DOHH2 (cell line): ENCODE measurements around the gene ESRRB.

Experiments used
- H3F3A ChIP-seq: fragments of 200-600 bp; sonication (generic), shearing (Covaris generic); 2 replicates; pipeline ENCODE4 v1.6.0; 2016; ENCODE audit warnings: antibody characterized with exemption, mild to moderate bottlenecking; ENCODE audit not compliant: control insufficient read depth, insufficient read depth
- H3K27ac ChIP-seq: fragments of 200-600 bp; sonication (generic); 2 replicates; pipeline ENCODE4 v1.5.1; 2014; ENCODE audit warnings: low read depth, mild to moderate bottlenecking, low read length, moderate library complexity
- H3K27me3 ChIP-seq: fragments of 200-600 bp; sonication (generic); 2 replicates; pipeline ENCODE4 v1.6.1; 2014; ENCODE audit warnings: mild to moderate bottlenecking, low read length, mixed read lengths; ENCODE audit not compliant: control insufficient read depth
- H3K36me3 ChIP-seq: fragments of 200-600 bp; sonication (generic); 2 replicates; pipeline ENCODE4 v1.6.1; 2014; ENCODE audit warnings: mild to moderate bottlenecking, low read length, moderate library complexity, mixed read lengths; ENCODE audit not compliant: control insufficient read depth
- H3K4me1 ChIP-seq: fragments of 200-600 bp; sonication (generic); 2 replicates; pipeline ENCODE4 v1.6.1; 2014; ENCODE audit warnings: mild to moderate bottlenecking, low read length, mixed read lengths; ENCODE audit not compliant: control insufficient read depth
- H3K4me2 ChIP-seq: fragments of 200-600 bp; sonication (generic); 2 replicates; pipeline ENCODE4 v1.6.0; 2014; ENCODE audit warnings: mild to moderate bottlenecking, low read length, moderate library complexity
- H3K4me3 ChIP-seq: fragments of 200-600 bp; sonication (generic); 2 replicates; pipeline ENCODE4 v1.5.1; 2014; ENCODE audit warnings: mild to moderate bottlenecking, low read length, mixed read lengths
- H3K79me2 ChIP-seq: fragments of 200-600 bp; sonication (generic); 2 replicates; pipeline ENCODE4 v1.6.1; 2014; ENCODE audit warnings: mild to moderate bottlenecking, low read length, mixed read lengths; ENCODE audit not compliant: control insufficient read depth
- H3K9me2 ChIP-seq: fragments of 200-600 bp; sonication (generic); replicated peaks from 2 replicates; pipeline ENCODE4 v1.6.1; 2014; ENCODE audit warnings: mild to moderate bottlenecking, low read length, mixed read lengths; ENCODE audit not compliant: control insufficient read depth
- H3K9me3 ChIP-seq: fragments of 200-600 bp; sonication (generic); 2 replicates; pipeline ENCODE4 v1.6.1; 2014; ENCODE audit warnings: antibody characterized with exemption, low read length, mixed read lengths; ENCODE audit not compliant: control insufficient read depth, insufficient read depth
- H4K20me1 ChIP-seq: fragments of 200-600 bp; sonication (generic); 2 replicates; pipeline ENCODE4 v1.6.0; 2014; ENCODE audit warnings: low read depth, mild to moderate bottlenecking, antibody characterized with exemption, low read length, moderate library complexity; ENCODE audit not compliant: control insufficient read depth, insufficient read depth
- EZH2phosphoT487 ChIP-seq: fragments of 200-600 bp; sonication (generic); IDR thresholded peaks from 2 replicates; pipeline ENCODE4 v1.6.1; 2017; ENCODE audit warnings: borderline replicate concordance, mild to moderate bottlenecking, antibody characterized with exemption, low read length, moderate library complexity, mixed read lengths
- TF ChIP-seq, protein P1 (sequence below): fragments of 200-600 bp; sonication (generic); IDR thresholded peaks from one replicate; pipeline ENCODE4 v1.5.1; 2014; ENCODE audit warnings: antibody characterized with exemption, mild to moderate bottlenecking, low read depth, low read length; ENCODE audit not compliant: poor library complexity, severe bottlenecking

ESRRB gene

GRCh38 chr14:76462330-76462729 is 86.4 kb downstream of the ESRRB start:
- H3F3A ChIP-seq: no peaks in the 10 kb centered on the region
- no peak overlapping the region for H3K4me3 ChIP-seq
- no peaks in the 10 kb centered on the region for H3K27me3 ChIP-seq
- H3K9me3 ChIP-seq: no peaks in the 10 kb centered on the region
- H4K20me1 ChIP-seq: no peaks in the 10 kb centered on the region
- H3K79me2 ChIP-seq: no peaks in the 10 kb centered on the region
- no peaks in the 10 kb centered on the region for H3K4me1 ChIP-seq
- H3K4me2 ChIP-seq: no peak overlapping the region
- no peak for TF ChIP-seq EZH2phosphoT487
- TF ChIP-seq, protein P1, sequence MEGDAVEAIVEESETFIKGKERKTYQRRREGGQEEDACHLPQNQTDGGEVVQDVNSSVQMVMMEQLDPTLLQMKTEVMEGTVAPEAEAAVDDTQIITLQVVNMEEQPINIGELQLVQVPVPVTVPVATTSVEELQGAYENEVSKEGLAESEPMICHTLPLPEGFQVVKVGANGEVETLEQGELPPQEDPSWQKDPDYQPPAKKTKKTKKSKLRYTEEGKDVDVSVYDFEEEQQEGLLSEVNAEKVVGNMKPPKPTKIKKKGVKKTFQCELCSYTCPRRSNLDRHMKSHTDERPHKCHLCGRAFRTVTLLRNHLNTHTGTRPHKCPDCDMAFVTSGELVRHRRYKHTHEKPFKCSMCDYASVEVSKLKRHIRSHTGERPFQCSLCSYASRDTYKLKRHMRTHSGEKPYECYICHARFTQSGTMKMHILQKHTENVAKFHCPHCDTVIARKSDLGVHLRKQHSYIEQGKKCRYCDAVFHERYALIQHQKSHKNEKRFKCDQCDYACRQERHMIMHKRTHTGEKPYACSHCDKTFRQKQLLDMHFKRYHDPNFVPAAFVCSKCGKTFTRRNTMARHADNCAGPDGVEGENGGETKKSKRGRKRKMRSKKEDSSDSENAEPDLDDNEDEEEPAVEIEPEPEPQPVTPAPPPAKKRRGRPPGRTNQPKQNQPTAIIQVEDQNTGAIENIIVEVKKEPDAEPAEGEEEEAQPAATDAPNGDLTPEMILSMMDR: no peak
- no peaks in the 10 kb centered on the region for H3K36me3 ChIP-seq
- no peaks in the 10 kb centered on the region for H3K9me2 ChIP-seq
- no peak overlapping the region for H3K27ac ChIP-seq

DNA sequence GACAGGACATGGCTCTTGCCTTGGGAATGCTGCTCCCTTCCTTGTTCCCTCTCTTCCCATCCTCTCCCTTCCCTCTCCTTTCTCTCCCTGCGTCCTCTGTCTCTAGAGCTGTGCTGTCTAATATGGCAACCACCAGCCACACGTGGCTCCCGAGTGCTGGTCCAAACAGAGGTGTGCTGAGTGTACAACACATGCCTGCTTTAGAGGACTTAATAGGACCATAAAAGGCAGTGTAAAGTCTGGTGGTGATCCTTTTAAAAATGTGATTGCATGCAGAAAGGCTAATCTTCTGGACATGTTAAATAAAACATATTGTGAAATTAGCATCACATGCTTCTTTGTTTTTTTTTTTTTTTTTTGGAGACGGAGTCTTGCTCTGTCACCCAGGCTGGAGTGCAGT is 87.2 kb downstream of the ESRRB start:
- Histone ChIP-seq H3K4me2 (no peak overlapping the region), H3K4me1 (no peaks in the 10 kb centered on the region), H3K27ac (no peak overlapping the region), H3K9me2 (no peaks in the 10 kb centered on the region), H3K4me3 (no peak overlapping the region), H3K36me3 (no peaks in the 10 kb centered on the region), H3K79me2 (no peaks in the 10 kb centered on the region), H3K9me3 (no peaks in the 10 kb centered on the region), H4K20me1 (no peaks in the 10 kb centered on the region), H3F3A (no peaks in the 10 kb centered on the region), H3K27me3 (no peaks in the 10 kb centered on the region)
- TF ChIP-seq, protein P1: no peak
- TF ChIP-seq EZH2phosphoT487: no peak

- H3K27ac ChIP-seq: no peak overlapping the region
- no peaks in the 10 kb centered on the region for H3F3A ChIP-seq
- H3K4me3 ChIP-seq: no peak overlapping the region
- no peaks in the 10 kb centered on the region for H3K9me3 ChIP-seq
- H3K9me2 ChIP-seq: no peaks in the 10 kb centered on the region
- TF ChIP-seq, protein P1: no peak
- TF ChIP-seq EZH2phosphoT487: no peak
- no peaks in the 10 kb centered on the region for H3K4me1 ChIP-seq
- no peak overlapping the region for H3K4me2 ChIP-seq
- H3K27me3 ChIP-seq: no peaks in the 10 kb centered on the region
- no peaks in the 10 kb centered on the region for H3K36me3 ChIP-seq
- no peaks in the 10 kb centered on the region for H4K20me1 ChIP-seq
- no peaks in the 10 kb centered on the region for H3K79me2 ChIP-seq
Measured at GRCh38 chr14:76464856-76465255, 88.9 kb downstream of the ESRRB start.

- no peak overlapping the region for H3K4me2 ChIP-seq
- H3K79me2 ChIP-seq: no peaks in the 10 kb centered on the region
- TF ChIP-seq, protein P1: no peak
- TF ChIP-seq EZH2phosphoT487: no peak
- no peaks in the 10 kb centered on the region for H3K4me1 ChIP-seq
- H3K27ac ChIP-seq: no peak overlapping the region
- no peaks in the 10 kb centered on the region; the same call in 1 of the 2 replicates for H3K27me3 ChIP-seq
- H3K36me3 ChIP-seq: no peaks in the 10 kb centered on the region
- no peaks in the 10 kb centered on the region for H3K9me2 ChIP-seq
- no peaks in the 10 kb centered on the region for H3K9me3 ChIP-seq
- no peaks in the 10 kb centered on the region for H3F3A ChIP-seq
- H4K20me1 ChIP-seq: no peaks in the 10 kb centered on the region
- no peak overlapping the region for H3K4me3 ChIP-seq
Measured at GRCh38 chr14:76465664-76466063, 89.7 kb downstream of the ESRRB start.
